Memory B cell (primary cell): ENCODE data around the gene ZBTB7A.
A peak's percentile ranks its signal among the peaks of the same experiment; 100 is the strongest.

Source experiments
- ATAC-seq: fragments of 150-1000 bp; cut with Tn5 transposase; 2 replicates; pipeline ENCODE4 v1.10.0; 2021; ENCODE audit warnings: low read depth, mild to moderate bottlenecking, moderate library complexity
- DNase-seq, 2 donors: peaks; one replicate each; pipeline ENCODE4 v3.0.0; 2022; ENCODE audit warnings: low spot score in 2 of 2
- H3K27ac Mint-ChIP-seq: one replicate; pipeline ENCODE4 v1.8.0; 2022; ENCODE audit warnings: mild to moderate bottlenecking, moderate library complexity, mixed read lengths
- H3K27me3 Mint-ChIP-seq: one replicate; pipeline ENCODE4 v1.8.0; 2022; ENCODE audit warnings: mixed read lengths
- H3K36me3 Mint-ChIP-seq: one replicate; pipeline ENCODE4 v1.8.0; 2022; ENCODE audit warnings: mild to moderate bottlenecking, mixed read lengths
- H3K4me1 Mint-ChIP-seq: one replicate; pipeline ENCODE4 v1.8.0; 2022; ENCODE audit warnings: mixed read lengths
- H3K4me3 Mint-ChIP-seq: one replicate; pipeline ENCODE4 v1.8.0; 2022; ENCODE audit warnings: mild to moderate bottlenecking, moderate library complexity, mixed read lengths
- H3K9me3 Mint-ChIP-seq: one replicate; pipeline ENCODE4 v1.8.0; 2022; ENCODE audit warnings: mixed read lengths

The ZBTB7A gene

DNA sequence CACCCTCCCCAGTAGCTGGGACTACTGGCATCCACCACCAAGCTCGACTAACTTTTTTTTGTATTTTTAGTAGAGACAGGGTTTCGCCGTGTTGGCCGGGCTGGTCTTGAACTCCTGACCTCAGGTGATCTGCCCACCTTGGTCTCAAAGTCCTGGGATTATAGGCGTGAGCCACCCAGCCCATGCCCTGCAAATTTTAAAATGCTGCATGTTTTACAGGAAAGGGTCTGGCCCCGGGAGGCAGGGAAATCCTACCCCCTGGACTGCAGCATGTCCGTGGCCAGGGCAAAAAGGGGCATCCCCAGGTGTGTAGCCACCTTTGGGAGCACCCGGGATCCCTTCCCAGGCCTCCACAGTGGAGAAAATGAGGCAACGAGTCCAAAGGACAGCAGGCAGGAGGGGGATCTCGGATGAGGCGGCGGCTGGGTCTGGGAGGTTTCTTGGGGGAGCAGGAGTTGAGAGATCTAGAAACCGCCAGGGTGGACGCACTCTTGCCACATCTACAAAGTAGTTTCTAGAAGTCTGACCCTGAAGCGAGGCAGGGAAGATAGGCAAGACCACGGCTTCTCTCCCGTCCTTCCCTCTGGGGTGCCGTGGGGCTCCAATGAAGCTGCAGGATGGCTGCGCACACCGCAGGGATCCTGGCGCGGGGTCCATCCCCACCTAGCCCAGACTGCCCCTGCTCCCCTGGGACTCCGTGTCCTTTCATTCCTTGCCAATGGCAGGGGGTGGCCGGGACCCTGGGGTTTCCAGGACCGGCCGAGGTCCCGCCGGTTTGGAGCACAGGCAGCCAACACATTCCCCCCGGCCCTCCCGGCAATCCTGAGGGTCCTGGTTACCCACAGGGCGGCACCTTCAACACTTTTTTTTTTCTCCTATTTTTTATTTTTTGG lies 21.3 kb upstream of the ZBTB7A start:
- ATAC-seq: no peak

DNA sequence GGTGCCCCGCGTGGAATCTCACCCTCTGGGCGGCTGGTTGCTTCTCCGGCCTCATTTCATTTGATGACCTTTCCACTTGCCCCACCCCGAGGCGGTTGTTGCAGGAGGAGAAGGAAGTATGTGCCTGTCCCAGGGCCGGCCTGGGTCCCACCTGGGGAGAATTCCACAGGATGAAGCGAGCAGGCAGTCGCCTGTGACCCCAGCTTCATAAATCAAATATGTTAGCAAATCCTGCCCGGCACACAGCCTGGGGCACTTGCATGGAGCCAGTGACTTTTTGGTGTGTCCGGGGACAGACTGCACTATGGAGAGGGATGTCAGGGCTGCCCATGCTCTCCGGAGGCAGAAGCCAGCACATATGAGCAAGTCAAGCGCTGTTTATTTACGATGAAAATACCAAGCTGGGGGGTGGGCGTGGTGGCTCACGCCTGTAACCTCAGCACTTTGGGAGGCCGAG lies 19.7 kb upstream of the ZBTB7A start:
- DNase-seq: no peak
- Mint-ChIP-seq H3K27ac (no peak overlapping the region), H3K4me3 (no peak overlapping the region), H3K9me3 (no peaks in the 10 kb centered on the region), H3K27me3 (no peaks in the 10 kb centered on the region), H3K36me3 (peaks cover 1% of the 10 kb centered on the region), H3K4me1 (peaks cover 5% of the 10 kb centered on the region)
- no peak for ATAC-seq

More for the DNA sequence above, 21.3 kb upstream of the ZBTB7A start:
- DNase-seq: no peak
- Mint-ChIP-seq H3K36me3 (peaks cover 1% of the 10 kb centered on the region), H3K27ac (no peak overlapping the region), H3K27me3 (no peaks in the 10 kb centered on the region), H3K9me3 (no peaks in the 10 kb centered on the region), H3K4me3 (no peak overlapping the region), H3K4me1 (peaks cover 5% of the 10 kb centered on the region)

DNA sequence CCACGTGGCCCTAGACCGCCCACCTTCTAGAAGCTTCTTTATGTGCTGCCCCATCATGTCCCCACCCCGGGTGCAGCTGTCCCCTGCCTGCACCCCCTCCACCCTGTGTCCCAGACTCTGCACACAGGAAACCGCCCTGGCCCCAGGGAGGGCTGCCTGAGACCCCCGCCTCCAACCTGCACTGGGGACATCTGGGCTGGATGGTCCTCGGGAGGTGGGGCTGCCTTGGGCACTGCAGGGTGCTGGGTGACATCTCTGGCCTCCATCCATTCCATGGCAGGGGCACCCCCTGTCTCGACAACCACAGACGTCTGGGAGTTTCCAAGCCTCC lies 17.8 kb upstream of the ZBTB7A start:
- Mint-ChIP-seq H3K27me3 (no peaks in the 10 kb centered on the region), H3K36me3 (peaks cover under 1% of the 10 kb centered on the region), H3K9me3 (no peaks in the 10 kb centered on the region), H3K4me3 (peak overlapping the region; percentile 82), H3K4me1 (peaks cover 5% of the 10 kb centered on the region), H3K27ac (peak overlapping the region; percentile 30)
- peak; percentile 6 for ATAC-seq
- no peak for DNase-seq

DNA sequence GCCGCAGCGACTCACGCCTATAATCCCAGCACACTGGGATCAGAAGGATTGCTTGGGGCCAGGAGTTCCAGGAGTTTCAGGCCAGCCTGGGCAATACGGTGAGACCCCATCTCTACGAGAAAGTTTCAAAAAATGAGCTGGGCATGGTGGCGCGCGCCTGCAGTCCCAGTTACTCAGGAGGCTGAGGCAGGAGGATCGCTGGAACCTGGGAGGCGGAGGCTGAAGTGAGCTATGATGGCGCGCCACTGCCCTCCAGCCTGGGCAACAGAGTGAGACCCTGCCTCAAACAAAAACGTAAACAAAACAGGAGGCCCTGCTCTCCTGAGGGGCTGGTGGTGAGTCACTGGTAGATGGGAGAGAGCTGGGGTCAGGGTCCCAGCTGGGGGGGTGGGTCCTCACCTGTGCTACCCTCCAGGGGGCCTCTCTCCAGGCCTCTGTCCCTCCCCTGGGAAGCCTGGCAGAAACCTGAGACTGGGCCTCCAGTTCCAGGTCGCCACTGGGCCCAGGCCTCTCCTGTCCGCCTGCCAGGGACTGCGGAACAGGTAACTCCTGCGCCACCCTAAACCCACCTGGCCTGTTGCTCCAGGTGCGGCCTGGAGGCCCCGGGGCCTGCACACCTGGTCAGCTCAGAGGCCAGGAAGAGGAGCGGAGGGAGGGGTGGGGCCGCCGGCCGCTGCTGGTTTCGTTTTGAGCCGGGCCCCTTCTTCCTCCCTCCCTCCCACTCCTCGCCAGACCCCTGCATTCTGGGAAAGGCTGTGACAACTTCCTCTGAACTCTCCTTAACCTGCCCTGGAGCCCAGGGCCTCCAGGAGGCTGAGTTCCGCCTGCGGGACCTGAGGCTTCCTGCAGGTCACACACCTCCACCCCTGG lies 17.2 kb upstream of the ZBTB7A start:
- ATAC-seq: peak; percentile 66
- DNase-seq: no peak
- H3K27me3 Mint-ChIP-seq: no peaks in the 10 kb centered on the region
- peaks cover 5% of the 10 kb centered on the region for H3K4me1 Mint-ChIP-seq
- H3K9me3 Mint-ChIP-seq: no peaks in the 10 kb centered on the region
- H3K4me3 Mint-ChIP-seq: peak overlapping the region; percentile 82
- no peaks in the 10 kb centered on the region for H3K36me3 Mint-ChIP-seq
- H3K27ac Mint-ChIP-seq: peak overlapping the region; percentile 30

DNA sequence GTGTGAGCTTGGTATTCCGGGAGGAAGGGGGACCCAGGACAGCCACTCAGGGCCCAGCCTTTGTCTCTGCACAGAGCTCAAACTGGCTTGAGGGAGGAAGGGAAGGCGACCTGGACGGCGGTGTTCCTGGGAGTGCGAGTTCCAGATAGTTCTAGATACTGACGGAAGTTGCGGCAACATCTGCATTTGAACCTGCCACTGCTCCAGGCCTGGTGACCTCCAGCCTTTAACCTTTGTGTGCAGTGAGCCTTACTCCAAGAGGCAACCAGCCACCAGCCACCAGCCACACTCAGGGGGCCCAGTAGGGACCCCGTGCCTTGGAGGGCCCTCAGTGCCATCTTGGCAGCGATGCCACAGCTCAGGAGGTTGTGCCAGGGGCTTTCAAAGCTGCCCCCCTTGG lies 15.5 kb upstream of the ZBTB7A start:
- DNase-seq: no peak
- H3K27ac Mint-ChIP-seq: no peak overlapping the region
- peaks cover 10% of the 10 kb centered on the region for H3K4me1 Mint-ChIP-seq
- no peaks in the 10 kb centered on the region for H3K36me3 Mint-ChIP-seq
- H3K9me3 Mint-ChIP-seq: no peaks in the 10 kb centered on the region
- H3K4me3 Mint-ChIP-seq: no peak overlapping the region
- H3K27me3 Mint-ChIP-seq: no peaks in the 10 kb centered on the region
- no peak for ATAC-seq

DNA sequence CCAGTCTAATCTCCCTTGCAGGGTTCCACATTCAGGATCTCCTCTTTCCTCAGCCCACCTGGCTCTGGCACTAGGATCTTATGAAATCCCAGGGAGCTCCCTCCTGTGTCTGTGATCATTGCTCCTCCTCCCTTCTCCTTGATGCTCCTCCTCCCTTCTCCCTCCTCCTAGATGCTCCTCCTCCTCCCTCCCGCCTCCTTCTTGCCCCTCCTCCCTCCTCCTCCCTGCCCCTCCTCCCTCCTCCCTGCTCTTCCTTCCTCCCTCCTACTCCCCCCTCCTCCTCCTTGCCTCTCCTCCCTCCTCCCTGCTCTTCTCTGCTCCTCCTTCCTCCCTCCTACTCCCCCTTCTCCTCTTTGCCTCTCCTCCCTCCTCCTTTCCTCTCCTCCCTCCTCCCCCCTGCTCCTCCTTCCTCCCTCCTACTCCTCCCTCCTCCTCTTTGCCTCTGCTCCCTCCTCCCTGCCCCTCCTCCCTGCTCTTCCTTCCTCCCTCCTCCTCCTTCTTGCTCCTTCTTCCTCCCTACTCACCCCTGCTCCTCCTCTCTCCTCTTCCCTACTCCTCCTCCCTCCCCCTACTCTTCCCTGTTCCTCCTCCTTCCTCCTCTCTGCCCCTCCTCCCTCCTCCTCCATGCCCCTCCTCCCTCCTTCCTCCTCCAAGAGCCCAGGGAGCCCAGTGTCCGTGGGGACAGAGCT lies 14.9 kb upstream of the ZBTB7A start:
- no peak overlapping the region for H3K27ac Mint-ChIP-seq
- H3K4me3 Mint-ChIP-seq: no peak overlapping the region
- H3K27me3 Mint-ChIP-seq: no peaks in the 10 kb centered on the region
- peaks cover 13% of the 10 kb centered on the region for H3K4me1 Mint-ChIP-seq
- no peaks in the 10 kb centered on the region for H3K9me3 Mint-ChIP-seq
- ATAC-seq (no peak), DNase-seq (no peak)
- no peaks in the 10 kb centered on the region for H3K36me3 Mint-ChIP-seq

DNA sequence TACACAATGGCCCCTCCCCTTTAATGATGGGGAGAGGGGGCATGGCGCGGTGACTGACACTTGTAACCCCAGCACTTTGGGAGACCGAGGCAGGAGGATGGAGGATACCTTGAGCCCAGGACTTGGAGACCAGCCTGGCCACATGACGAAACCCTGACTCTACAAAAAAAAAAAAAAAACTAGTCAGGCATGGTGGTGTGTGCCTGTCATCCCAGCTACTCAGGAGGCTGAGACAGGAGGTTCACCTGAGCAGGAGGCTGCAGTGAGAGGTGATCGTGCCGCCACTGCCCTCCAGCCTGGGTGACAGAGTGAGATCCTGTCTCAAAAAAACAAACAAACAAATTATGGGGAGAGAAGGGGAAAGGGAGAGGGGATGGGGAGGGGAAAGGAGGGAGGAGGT lies 13.8 kb upstream of the ZBTB7A start:
- no peak for DNase-seq
- H3K27me3 Mint-ChIP-seq: no peaks in the 10 kb centered on the region
- H3K4me3 Mint-ChIP-seq: no peak overlapping the region
- H3K27ac Mint-ChIP-seq: no peak overlapping the region
- no peak for ATAC-seq
- H3K4me1 Mint-ChIP-seq: peaks cover 13% of the 10 kb centered on the region
- no peaks in the 10 kb centered on the region for H3K9me3 Mint-ChIP-seq
- no peaks in the 10 kb centered on the region for H3K36me3 Mint-ChIP-seq

DNA sequence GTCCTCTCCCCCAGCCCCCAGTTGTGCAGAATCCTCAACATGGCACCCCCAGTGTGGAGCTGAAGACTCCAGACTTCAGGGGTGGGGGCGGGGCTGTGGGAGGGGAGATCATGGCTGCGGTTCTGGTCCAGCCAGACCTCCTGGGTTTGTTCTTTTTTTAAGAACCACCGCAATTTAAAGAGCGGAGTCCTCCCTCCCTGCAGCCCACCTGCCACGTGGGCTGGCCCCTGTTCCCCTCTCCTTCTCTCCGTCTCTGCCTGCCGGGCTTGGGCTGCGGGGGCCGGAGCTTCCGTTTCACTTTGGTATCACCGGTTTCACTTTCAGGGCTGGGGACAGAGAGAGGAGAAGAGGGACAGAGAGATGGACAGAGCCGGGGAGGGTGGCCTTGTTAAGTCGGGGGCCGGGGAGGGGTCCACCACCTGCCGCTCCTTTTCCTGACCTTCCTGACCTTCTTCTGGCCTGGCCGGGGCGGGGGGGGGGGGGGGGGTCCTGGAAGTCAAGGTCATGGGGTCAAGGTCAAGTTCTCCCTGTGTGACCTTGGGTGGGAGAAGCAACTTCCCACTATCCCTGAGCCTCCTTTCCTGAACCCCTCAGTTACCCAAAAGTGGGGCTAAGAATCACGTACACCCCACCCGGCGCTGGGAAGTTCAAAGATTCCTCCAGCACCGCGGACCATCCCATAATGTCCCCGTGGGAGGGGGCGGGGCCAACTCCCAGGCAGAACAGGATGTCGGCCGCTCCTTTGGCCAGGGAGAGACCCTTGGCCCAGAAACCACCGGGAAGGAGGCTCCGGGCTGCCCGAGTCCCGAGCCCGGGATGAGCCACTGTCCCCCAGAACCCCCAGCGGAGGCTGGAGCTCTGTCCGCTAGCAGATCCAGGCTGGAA lies 11.3 kb upstream of the ZBTB7A start:
- no peaks in the 10 kb centered on the region for H3K9me3 Mint-ChIP-seq
- no peaks in the 10 kb centered on the region for H3K36me3 Mint-ChIP-seq
- H3K4me3 Mint-ChIP-seq: peak overlapping the region; percentile 88
- DNase-seq (peak; percentile 31 to 38), ATAC-seq (peak; percentile 90)
- peaks cover 7% of the 10 kb centered on the region for H3K4me1 Mint-ChIP-seq
- H3K27me3 Mint-ChIP-seq: no peaks in the 10 kb centered on the region
- peak overlapping the region; percentile 92 for H3K27ac Mint-ChIP-seq

DNA sequence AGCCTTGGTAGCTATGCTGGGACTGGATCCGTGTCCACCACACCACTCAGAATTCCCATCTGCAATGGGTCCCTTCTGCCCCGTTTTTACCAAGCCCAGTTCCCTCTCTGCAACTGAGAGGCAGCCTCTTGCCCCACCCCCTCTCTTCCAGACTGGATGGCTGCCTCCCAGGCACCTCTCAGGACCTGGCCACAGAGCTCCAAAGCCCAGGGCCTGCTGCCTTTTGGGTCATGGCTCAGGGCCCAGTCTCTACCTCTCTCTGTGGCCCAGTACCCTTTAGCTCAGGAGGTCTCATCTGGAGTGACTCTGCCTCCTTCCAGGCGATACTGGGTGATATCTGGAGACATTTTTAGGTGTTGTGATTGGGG lies 10.3 kb upstream of the ZBTB7A start:
- Mint-ChIP-seq H3K4me3 (peak overlapping the region; percentile 14), H3K36me3 (no peaks in the 10 kb centered on the region), H3K27ac (peak overlapping the region; percentile 36), H3K4me1 (peaks cover 7% of the 10 kb centered on the region), H3K9me3 (no peaks in the 10 kb centered on the region), H3K27me3 (no peaks in the 10 kb centered on the region)
- ATAC-seq (no peak), DNase-seq (no peak)

DNA sequence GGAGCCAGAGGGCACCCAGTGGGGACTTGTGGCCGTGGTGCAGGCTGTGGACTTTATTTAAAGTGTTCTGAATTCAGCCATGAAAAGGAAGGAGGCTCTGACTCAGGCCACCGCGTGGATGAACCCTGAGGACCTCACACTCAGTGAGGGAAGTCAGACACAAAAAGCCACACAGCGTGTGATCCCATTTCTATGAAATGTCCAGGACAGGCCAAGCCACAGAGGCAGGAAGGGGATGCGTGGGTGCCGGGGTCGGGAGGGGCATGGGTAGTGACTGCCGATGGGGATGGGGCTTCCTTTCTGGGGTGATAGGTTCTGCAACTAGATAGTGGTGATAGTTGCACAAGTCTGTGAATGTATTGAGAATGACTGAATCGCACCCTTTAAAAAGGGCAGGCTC lies 8.7 kb upstream of the ZBTB7A start:
- H3K4me3 Mint-ChIP-seq: no peak overlapping the region
- H3K27ac Mint-ChIP-seq: peak overlapping the region; percentile 72
- H3K27me3 Mint-ChIP-seq: no peaks in the 10 kb centered on the region
- H3K4me1 Mint-ChIP-seq: peaks cover 7% of the 10 kb centered on the region
- H3K36me3 Mint-ChIP-seq: no peaks in the 10 kb centered on the region
- ATAC-seq (no peak), DNase-seq (no peak)
- H3K9me3 Mint-ChIP-seq: no peaks in the 10 kb centered on the region

DNA sequence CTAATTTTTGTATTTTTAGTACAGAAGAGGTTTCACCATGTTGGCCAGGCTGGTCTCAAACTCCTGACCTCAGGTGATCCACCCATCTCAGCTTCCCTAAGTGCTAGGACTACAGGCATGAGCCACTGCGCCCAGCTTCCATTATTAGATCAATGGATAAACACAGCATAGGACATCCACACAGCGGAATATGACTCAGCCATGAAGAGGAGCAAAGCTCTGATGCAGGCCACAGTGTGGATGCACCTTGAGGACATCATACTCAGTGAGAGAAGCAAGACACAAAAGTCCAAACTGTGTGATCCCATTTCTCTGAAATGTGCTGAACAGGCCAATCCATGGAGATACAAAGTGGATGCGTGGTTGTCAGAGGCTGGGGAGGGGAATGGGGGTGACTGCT lies 4.9 kb upstream of the ZBTB7A start:
- DNase-seq (no peak), ATAC-seq (no peak)
- H3K36me3 Mint-ChIP-seq: peaks cover 1% of the 10 kb centered on the region
- H3K27ac Mint-ChIP-seq: no peak overlapping the region
- H3K9me3 Mint-ChIP-seq: no peaks in the 10 kb centered on the region
- no peaks in the 10 kb centered on the region for H3K27me3 Mint-ChIP-seq
- H3K4me1 Mint-ChIP-seq: peaks cover 9% of the 10 kb centered on the region
- H3K4me3 Mint-ChIP-seq: no peak overlapping the region

DNA sequence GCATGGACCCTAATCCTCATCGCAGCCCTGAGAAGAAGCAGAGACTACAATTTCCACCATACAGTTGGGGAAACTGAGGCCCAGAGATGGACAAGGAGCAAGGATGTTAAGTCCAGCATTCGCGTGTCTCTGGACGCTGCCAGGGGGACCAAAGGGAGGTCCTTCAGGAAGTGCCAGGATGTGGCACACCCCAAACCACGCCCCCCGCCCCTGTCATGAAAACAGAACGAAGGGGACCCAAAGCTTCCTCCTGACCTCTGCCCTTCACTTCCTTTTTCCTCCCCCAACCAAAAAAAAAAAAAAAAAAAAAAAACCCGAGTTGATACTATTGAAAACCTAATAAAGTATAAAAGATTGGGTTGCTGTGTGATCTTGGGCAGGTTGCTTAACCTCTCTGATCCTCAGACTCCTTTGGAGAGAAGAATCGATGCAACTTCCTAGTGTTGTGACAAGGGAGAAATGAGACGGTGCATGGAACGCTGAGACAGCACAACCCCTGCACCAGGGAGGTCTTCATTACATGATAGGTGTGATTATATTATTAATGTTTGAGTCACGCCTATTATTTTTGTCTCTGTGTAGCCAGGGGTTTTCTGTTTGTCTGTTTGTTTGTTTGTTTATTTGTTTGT lies 2.7 kb upstream of the ZBTB7A start:
- H3K4me1 Mint-ChIP-seq: peaks cover 9% of the 10 kb centered on the region
- no peaks in the 10 kb centered on the region for H3K27me3 Mint-ChIP-seq
- ATAC-seq (no peak), DNase-seq (no peak)
- no peak overlapping the region for H3K4me3 Mint-ChIP-seq
- H3K36me3 Mint-ChIP-seq: peaks cover 1% of the 10 kb centered on the region
- no peak overlapping the region for H3K27ac Mint-ChIP-seq
- H3K9me3 Mint-ChIP-seq: no peaks in the 10 kb centered on the region
